GM12872 (cell line): ENCODE data around the gene SYNM.

Experiments
- CTCF ChIP-seq: IDR thresholded peaks from 3 replicates; pipeline ENCODE4 v1.5.1; 2011; ENCODE audit warnings: low read depth, mild to moderate bottlenecking, low read length, moderate library complexity; ENCODE audit not compliant: insufficient read depth

Gene SYNM

GRCh38 chr15:99143242-99143641, 38.4 kb downstream of the SYNM start:
- TF ChIP-seq CTCF: no peak

DNA sequence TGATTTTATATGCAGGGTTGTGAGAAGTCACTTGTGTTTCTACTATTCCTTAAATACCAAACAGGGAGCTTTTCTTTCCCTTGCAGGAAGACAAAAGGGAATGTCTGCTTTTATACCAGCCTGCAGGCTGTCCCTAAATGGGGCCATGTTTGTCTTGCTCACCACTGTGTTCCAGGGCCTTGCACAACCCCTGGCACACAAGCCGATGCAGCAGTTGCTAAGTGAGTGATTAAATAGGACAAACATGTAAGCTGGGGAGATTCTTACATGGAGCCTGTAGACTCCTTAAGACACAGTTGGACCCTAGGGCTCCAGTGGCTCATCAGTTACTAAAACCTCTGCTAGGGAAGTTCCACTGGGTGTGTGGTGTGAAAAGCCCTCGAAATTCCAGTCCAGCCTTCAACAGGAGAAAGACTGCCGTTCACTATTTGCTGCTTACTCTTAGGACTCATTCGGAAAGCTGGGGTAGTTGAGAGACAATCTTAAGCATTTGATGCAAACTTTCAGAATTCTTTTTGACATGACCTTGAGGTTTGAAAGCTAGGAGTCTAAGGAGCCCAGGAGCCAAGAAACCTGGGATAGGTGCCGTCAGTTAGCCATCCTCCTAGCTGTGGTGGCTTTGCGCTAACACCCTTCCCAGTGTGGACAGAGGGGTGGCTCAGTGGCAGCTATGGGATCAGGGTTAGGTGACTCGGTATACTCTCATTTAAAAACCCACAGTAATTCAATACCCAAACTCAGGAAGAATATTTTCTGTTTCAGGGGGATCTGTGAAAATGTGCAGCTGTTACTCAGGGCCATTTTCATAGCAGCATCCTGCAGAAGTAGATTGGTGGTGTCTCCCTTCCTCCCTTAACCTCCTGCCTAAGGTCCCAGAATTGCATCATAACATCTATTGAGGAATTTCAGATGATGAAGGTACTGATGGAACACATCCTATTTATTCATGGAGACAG, 39.1 kb downstream of the SYNM start:
- no peak for TF ChIP-seq CTCF

DNA sequence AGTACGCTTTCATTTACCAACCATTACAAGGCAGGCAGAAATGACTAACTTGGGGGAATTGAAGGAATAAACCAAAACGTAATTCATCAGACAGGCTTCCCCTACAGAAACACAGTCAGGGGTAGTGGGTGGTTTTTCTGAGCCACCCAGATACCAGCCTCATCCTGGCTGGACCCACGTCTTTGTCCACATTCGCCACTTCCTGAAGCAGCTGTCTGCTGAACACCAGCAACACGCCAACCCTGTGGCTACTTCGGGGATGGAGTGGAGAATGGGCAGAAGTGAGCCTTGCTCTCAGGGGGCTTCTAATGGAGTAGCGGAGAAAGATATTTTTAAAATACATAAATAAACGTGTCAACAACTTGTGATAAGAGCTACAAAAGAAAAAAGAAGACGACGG, 40.1 kb downstream of the SYNM start:
- no peak for TF ChIP-seq CTCF

DNA sequence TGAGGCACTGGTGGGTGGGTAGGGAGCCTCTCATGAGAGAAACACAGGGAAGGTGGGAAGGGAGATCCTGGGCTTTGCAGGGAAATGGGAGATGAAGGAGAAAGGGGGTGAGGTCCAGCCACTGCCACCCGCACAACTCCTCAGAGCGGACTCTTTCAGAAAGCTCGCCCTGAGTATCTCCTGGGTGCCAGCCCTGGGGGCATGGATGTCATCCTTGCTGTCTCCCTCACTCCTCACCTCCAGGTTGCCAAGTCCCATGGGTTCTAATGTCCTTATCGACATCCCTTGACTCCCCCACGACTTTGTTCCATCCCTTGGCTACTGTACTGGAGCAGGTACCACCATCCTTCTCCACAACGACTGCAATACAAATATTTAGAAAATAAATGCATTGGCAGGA, 40.9 kb downstream of the SYNM start:
- TF ChIP-seq CTCF: no peak

- no peak for TF ChIP-seq CTCF
Observed at GRCh38 chr15:99146661-99147060, 41.8 kb downstream of the SYNM start.

- no peak for TF ChIP-seq CTCF
Observed at GRCh38 chr15:99148851-99149276, 44.0 kb downstream of the SYNM start.

DNA sequence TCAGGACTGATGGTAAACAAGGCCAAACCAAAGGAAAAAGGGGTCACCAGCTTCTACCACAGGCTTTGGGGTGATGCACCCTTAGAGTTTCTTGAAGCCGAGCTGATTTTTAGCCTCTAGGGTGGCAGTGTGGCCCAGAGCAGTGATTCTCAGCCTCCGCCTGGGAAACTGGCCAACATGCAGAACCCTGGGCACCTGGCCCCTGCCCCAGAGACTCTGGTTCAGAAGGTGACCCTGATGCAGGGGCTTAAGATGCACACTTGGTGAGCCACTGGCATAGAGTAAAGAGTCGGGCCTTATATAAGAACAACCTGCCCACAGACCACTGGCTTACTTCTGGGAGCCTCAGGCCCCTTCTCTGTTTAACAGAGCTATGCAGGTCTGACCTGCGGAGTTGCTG, 44.5 kb downstream of the SYNM start:
- TF ChIP-seq CTCF: no peak
